GM12864 (cell line): ENCODE measurements around the gene SELENOM.

ENCODE experiments used
- DNase-seq: peaks from one replicate; pipeline ENCODE4 v3.0.0-alpha.2; 2011; ENCODE audit warnings: low read depth
- H3K4me3 ChIP-seq: 2 replicates; pipeline ENCODE4 v1.5.1; 2011; ENCODE audit warnings: mild to moderate bottlenecking, low read depth, low read length, control low read depth
- TF ChIP-seq, protein P1 (sequence below): IDR thresholded peaks from 2 replicates; pipeline ENCODE4 v1.5.1; 2011; ENCODE audit warnings: low read depth, mild to moderate bottlenecking, moderate library complexity, low read length, control low read depth, inconsistent platforms; ENCODE audit errors: missing control alignments

The SELENOM gene

DNA sequence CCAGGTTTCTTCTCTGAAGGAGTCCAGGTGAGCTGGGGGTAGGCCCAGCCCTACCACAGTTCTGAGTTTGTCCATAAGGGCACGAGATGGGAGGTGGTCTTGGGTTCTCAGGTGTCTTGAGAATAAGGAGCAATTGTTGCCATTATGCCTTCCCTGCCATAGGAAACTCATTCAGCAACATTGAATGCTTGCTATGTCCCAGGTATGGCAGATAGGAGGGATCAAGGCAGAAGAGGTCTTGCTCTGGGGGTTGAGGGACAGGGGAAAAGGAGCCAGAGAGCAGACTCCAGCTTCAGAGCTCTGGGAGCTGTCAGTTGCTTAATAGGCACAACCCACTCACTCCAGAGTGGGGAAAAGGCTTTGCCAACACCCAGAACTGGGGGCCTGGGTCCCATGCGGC is 4.3 kb downstream of the SELENOM start:
- DNase-seq, result no peak
- TF ChIP-seq, protein P1, sequence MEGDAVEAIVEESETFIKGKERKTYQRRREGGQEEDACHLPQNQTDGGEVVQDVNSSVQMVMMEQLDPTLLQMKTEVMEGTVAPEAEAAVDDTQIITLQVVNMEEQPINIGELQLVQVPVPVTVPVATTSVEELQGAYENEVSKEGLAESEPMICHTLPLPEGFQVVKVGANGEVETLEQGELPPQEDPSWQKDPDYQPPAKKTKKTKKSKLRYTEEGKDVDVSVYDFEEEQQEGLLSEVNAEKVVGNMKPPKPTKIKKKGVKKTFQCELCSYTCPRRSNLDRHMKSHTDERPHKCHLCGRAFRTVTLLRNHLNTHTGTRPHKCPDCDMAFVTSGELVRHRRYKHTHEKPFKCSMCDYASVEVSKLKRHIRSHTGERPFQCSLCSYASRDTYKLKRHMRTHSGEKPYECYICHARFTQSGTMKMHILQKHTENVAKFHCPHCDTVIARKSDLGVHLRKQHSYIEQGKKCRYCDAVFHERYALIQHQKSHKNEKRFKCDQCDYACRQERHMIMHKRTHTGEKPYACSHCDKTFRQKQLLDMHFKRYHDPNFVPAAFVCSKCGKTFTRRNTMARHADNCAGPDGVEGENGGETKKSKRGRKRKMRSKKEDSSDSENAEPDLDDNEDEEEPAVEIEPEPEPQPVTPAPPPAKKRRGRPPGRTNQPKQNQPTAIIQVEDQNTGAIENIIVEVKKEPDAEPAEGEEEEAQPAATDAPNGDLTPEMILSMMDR, result no peak
- no peak overlapping the region for H3K4me3 ChIP-seq

DNA sequence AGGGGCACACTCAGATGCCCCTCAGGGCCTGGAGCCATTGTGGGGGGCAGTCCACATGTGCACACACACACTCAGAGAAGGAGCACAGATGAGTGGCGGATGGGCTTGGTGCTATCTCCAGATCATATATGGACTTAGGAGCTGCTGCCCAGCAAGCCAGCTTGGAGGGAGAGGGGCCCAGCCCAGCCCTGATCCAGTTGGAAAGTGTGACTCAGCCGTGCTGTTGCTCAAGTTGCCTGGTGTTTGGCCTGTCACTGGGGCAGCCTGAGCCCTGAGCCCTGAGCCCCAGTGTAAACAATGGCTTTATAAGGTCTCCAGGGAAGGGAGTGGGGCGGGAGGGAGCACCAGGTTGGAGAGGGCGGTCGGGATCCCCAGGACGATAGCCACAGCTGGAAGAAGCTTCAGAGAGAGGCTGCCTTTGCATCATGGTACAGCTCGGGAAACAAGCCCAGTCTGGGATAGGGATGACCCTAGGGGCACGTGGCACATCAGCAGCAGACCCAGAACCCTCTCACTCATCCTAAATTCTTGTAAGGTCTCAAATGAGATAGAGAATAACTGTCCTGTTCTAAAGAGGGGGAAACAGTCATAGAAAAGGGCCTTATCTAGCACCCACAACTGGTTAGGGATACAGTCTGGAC is 4.8 kb downstream of the SELENOM start:
- TF ChIP-seq, protein P1, result no peak
- DNase-seq, result no peak
- no peak overlapping the region for H3K4me3 ChIP-seq

DNA sequence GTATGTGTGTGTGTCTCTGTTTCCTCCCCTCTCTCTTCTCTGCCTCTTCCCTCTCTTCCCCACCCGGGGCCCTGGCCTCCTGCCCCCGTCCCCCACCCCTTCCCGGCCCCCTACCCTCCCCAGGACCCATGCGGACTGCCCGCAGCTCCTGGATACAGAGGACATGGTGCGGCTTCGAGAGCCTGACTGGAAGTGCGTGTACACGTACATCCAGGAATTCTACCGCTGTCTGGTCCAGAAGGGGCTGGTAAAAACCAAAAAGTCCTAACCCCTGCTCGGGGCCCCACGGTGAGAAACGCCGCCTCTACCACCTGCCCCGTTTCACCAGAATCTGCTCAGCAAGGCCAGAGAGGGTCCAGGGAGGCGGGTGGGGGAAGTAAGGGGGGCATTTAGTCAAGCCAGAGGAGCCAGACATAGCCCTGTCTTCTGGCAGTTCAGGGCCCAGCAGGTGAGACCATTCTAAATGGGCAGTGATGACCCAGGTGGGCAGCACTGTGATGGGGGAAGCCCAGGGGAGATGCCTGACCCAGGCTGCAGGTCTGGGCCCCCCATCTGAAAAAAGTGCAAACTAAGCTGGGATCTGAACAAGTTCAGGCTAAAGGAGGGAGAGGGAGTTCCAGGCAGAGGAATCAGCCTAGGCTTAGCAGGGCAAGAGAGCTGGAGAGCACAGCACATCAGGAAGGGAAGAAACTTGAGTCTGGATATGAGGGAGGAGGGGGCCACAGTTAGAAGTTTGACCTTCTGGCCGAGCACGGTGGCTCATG is 6.4 kb downstream of the SELENOM start:
- no peak for DNase-seq
- H3K4me3 ChIP-seq, result no peak overlapping the region
- TF ChIP-seq, protein P1, result no peak

DNA sequence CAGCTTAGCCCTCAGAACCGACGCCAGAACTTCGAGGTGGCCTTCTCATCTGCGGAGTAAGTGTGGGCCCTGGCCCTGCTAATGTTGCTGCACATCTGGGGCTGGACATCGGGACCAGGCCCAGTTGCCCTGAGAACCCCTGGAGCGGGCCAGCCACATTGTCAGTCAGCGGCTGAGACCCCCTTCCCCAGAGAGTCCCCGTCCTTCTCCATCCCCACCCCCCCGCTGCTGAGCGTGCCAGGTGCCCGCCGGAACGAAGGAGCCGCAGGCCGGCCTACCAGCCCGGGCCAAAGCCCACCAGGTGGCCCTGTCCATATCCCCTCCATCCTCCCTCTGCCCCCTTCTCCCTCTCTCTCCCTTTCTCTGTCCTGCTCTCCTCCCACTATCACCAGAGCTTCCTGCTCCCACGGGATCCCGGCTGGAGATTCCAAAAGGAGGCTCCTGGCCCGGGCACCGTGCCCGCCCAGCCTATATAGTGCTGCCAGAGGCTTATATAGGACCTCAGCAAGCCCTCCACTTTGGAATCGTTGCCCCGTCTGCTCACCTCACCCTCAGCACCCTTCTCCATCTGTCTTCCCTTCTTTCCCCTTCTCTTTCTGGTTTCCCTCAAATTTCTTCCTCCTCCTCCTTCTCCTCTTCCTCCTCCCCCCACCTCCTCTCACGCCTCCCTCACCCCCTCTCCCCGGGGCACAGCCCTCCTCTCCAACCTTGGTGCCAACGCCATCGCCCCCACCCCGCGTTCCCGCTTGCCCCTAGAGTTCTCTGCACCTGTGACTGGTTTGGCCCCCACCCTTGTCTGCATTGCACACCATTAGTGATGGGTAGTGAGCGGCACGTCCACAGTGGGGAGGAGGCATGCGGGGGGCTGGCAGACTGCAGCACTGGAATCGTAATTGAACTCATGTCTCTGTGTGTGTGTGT is 7.3 kb downstream of the SELENOM start:
- DNase-seq, result no peak
- TF ChIP-seq, protein P1, result no peak
- no peak overlapping the region for H3K4me3 ChIP-seq

GRCh38 chr22:31099386-31099785 is 8.0 kb downstream of the SELENOM start:
- no peak overlapping the region for H3K4me3 ChIP-seq
- TF ChIP-seq, protein P1, result no peak
- no peak for DNase-seq

GRCh38 chr22:31098632-31099110 is 8.7 kb downstream of the SELENOM start:
- no peak for DNase-seq
- no peak overlapping the region for H3K4me3 ChIP-seq
- TF ChIP-seq, protein P1, result no peak
